Osteocyte (in vitro differentiated cells): Measurements from ENCODE around the gene OR51B5. TPM values are rescaled to one million over a fixed set of nuclear protein-coding genes. Genes with fewer than 3 reads are reported as not detected.

ENCODE experiments used
- DNase-seq: peaks from one replicate; pipeline ENCODE4 v3.0.0; 2021; ENCODE audit warnings: mixed read lengths; ENCODE audit not compliant: unreplicated experiment; ENCODE audit errors: extremely low spot score
- H3K27ac Mint-ChIP-seq: one replicate; pipeline ENCODE4 v1.8.0; 2021; ENCODE audit warnings: mild to moderate bottlenecking, mixed read lengths; ENCODE audit not compliant: unreplicated experiment
- H3K27me3 Mint-ChIP-seq: one replicate; pipeline ENCODE4 v1.8.0; 2021; ENCODE audit warnings: mixed read lengths; ENCODE audit not compliant: unreplicated experiment
- H3K36me3 Mint-ChIP-seq: one replicate; pipeline ENCODE4 v1.8.0; 2021; ENCODE audit warnings: mixed read lengths; ENCODE audit not compliant: unreplicated experiment
- H3K4me1 Mint-ChIP-seq: one replicate; pipeline ENCODE4 v1.8.0; 2021; ENCODE audit warnings: mixed read lengths; ENCODE audit not compliant: unreplicated experiment
- H3K4me3 Mint-ChIP-seq: one replicate; pipeline ENCODE4 v1.8.0; 2021; ENCODE audit warnings: mild to moderate bottlenecking, moderate library complexity, mixed read lengths; ENCODE audit not compliant: unreplicated experiment
- H3K9me3 Mint-ChIP-seq: one replicate; pipeline ENCODE4 v1.8.0; 2021; ENCODE audit warnings: mixed read lengths; ENCODE audit not compliant: unreplicated experiment
- total RNA-seq: library from RNA; stranded (reverse); gene quantifications from 2 replicates; pipeline ENCODE4 v1.2.1, GENCODE V29; 2021
- TF ChIP-seq, protein P1 (sequence below): fragments of 200-600 bp; sonication (generic); IDR thresholded peaks from 2 replicates; pipeline ENCODE4 v1.5.0; 2021; ENCODE audit warnings: antibody characterized with exemption, mild to moderate bottlenecking, moderate library complexity

OR51B5 gene
- total RNA-seq, 1 donor from 2014 or later, result not detected

DNA sequence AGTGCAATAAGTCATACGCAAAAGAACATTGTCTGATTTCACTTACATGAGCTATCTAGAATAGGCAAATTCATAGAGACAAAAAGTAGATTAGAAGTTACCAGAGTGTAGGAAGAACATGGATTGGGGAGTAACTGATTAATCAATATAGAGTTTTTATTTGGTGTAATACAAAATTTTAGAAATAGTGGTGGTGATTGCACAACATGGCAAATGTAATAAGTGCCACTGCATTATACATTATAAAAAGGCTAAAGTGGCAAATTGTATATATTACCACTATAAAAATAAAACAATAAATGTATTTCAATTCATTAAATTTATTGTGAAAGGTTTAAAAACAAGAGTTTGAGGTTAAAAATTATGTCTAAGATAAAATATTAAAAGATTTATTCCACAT, 32.9 kb downstream of the OR51B5 start:
- Mint-ChIP-seq H3K4me3 (no peak overlapping the region), H3K9me3 (no peaks in the 10 kb centered on the region), H3K36me3 (no peaks in the 10 kb centered on the region), H3K27ac (no peak overlapping the region), H3K27me3 (peaks cover 19% of the 10 kb centered on the region), H3K4me1 (no peaks in the 10 kb centered on the region)
- DNase-seq, result no peak
- TF ChIP-seq, protein P1, sequence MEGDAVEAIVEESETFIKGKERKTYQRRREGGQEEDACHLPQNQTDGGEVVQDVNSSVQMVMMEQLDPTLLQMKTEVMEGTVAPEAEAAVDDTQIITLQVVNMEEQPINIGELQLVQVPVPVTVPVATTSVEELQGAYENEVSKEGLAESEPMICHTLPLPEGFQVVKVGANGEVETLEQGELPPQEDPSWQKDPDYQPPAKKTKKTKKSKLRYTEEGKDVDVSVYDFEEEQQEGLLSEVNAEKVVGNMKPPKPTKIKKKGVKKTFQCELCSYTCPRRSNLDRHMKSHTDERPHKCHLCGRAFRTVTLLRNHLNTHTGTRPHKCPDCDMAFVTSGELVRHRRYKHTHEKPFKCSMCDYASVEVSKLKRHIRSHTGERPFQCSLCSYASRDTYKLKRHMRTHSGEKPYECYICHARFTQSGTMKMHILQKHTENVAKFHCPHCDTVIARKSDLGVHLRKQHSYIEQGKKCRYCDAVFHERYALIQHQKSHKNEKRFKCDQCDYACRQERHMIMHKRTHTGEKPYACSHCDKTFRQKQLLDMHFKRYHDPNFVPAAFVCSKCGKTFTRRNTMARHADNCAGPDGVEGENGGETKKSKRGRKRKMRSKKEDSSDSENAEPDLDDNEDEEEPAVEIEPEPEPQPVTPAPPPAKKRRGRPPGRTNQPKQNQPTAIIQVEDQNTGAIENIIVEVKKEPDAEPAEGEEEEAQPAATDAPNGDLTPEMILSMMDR, result no peak

DNA sequence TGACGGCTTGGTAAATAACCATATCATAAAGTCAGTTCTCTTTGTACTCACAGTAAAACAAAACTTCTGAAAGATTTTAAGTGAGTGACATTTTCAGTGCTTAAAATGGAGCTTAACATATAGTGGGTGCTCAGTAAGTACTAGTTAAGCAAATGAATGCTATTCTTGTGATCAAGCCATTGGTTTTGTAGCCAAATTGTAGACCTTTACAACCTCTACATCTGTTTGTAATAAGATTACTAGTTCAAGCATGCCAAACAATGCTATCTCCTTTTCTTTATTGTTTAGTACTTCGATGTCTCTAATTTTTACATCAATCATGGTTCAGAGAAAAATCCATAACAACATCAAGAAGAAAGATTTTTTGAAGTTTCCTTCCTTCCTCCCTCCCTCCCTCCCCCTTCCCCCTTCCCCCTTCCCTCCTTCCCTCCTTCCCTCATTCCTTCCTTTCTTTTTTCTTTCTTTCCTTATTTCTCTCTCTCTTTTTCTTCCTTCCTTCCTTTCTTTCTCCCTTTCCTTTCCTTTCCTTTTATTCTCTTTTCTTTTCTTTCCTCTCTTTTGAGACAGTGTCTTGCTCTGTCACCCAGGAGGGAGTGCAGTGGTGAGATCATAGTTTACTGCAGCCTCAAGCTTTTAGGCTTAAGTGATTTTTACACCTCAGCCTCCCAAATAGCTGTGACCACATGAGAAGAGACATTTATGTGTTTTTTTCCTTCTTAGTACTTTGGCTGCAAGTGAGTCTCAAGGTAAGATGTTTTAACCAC, 35.9 kb downstream of the OR51B5 start:
- H3K27me3 Mint-ChIP-seq, result peaks cover 16% of the 10 kb centered on the region
- no peaks in the 10 kb centered on the region for H3K36me3 Mint-ChIP-seq
- no peaks in the 10 kb centered on the region for H3K9me3 Mint-ChIP-seq
- DNase-seq, result no peak
- H3K27ac Mint-ChIP-seq, result no peak overlapping the region
- no peak overlapping the region for H3K4me3 Mint-ChIP-seq
- TF ChIP-seq, protein P1, result no peak
- H3K4me1 Mint-ChIP-seq, result no peaks in the 10 kb centered on the region

DNA sequence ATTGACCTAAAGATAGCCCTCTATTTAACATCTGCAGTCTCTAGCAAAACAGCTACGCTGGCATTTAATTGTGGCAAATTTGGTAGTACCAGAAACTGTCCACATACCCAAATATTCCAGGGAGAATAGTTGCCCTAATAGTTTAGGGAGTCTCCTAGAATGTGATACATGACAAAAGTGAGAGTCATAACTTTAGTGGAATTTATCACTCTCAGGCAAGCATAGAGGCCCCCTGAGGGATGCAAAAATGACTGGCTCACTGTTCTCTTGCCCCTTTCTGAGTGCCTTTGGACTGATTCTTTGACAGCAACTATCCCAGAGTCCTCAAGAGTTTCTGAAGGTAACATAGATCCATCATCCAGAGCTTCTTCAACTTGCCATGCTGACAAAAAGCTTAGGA, 39.3 kb downstream of the OR51B5 start:
- peaks cover 28% of the 10 kb centered on the region for H3K27me3 Mint-ChIP-seq
- no peak overlapping the region for H3K4me3 Mint-ChIP-seq
- no peaks in the 10 kb centered on the region for H3K4me1 Mint-ChIP-seq
- no peak overlapping the region for H3K27ac Mint-ChIP-seq
- TF ChIP-seq, protein P1, result no peak
- H3K36me3 Mint-ChIP-seq, result no peaks in the 10 kb centered on the region
- DNase-seq, result no peak
- H3K9me3 Mint-ChIP-seq, result no peaks in the 10 kb centered on the region

DNA sequence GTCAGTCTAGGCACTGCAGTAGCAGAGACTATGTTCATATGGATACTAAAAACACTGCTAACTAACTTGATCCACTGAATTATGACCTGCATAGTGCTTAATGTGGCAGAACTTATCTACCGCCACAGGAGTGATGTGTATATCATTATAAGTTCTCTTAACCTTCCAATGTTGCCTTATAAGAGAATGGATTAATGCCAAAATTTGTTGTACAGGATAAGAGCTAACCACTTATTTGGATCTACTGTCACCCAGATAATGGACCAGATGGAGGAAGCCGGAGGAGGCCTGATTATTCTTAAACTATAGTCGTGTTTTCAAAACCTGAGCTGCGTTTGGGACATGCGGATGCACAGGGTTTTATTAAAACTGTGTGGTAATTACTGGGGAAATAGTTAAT, 39.7 kb downstream of the OR51B5 start:
- Mint-ChIP-seq H3K27me3 (peaks cover 28% of the 10 kb centered on the region), H3K4me1 (no peaks in the 10 kb centered on the region), H3K9me3 (no peaks in the 10 kb centered on the region), H3K36me3 (no peaks in the 10 kb centered on the region), H3K27ac (no peak overlapping the region), H3K4me3 (no peak overlapping the region)
- DNase-seq, result no peak
- TF ChIP-seq, protein P1, result no peak

DNA sequence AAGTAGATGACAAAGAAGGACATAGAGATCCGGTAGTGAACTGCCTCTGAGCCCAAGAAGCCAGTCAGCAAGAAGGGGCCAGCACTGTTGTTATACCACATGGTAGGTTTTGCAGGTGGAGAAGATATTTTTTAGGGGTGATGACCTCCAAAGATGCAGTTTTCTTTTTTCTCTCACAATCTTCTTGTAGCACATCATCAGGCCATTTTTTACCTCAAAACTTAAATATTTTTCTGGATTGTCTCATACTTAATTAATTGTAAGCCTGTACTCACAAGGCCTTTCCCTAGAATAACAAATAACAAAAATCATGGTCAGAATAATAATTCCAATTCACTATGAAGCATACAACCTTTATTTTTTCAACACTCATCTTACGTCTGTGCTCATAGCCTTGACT, 41.5 kb downstream of the OR51B5 start, which contains the start of gene OR51B4:
TSS of gene OR51B4 (minus strand) at position 101 of the 400 bp plus-strand sequence. CDS start at position 101, 0 bp downstream.
- H3K36me3 Mint-ChIP-seq, result no peaks in the 10 kb centered on the region
- TF ChIP-seq, protein P1, result no peak
- DNase-seq, result no peak
- no peak within 1 kb of the TSS for H3K27ac Mint-ChIP-seq
- H3K4me1 Mint-ChIP-seq, result no peaks in the 10 kb centered on the region
- H3K27me3 Mint-ChIP-seq, result peaks cover 33% of the 10 kb centered on the region
- H3K4me3 Mint-ChIP-seq, result no peak within 1 kb of the TSS
- H3K9me3 Mint-ChIP-seq, result no peaks in the 10 kb centered on the region
